Hypothalamus (tissue), 51 donors: ENCODE data around the gene SLC35F2.
"Not testable (repeated sequence)": the region's sequence is repeated elsewhere in the genome, so short reads cannot be mapped to it uniquely, and the experiment has no call there.

Experiments used
- DNase-seq, 51 donors: peaks; one replicate each; lab custom pipeline; 2025; lab: John Stamatoyannopoulos, UW

SLC35F2 gene

GRCh38 chr11:107792049-107792443 is 66.5 kb downstream of the SLC35F2 start:
- no peak for DNase-seq

GRCh38 chr11:107791343-107792048 is 67.1 kb downstream of the SLC35F2 start:
- DNase-seq, result no peak

GRCh38 chr11:107789767-107790166 is 68.8 kb downstream of the SLC35F2 start:
- no peak for DNase-seq

GRCh38 chr11:107787733-107788132 is 70.9 kb downstream of the SLC35F2 start:
- no peak for DNase-seq

- no peak for DNase-seq
These were observed 73.2 kb downstream of the SLC35F2 start for GRCh38 chr11:107785401-107785800.

GRCh38 chr11:107783121-107783520 is 75.5 kb downstream of the SLC35F2 start:
- DNase-seq, result no peak

- no peak for DNase-seq
These were observed 77.8 kb downstream of the SLC35F2 start for GRCh38 chr11:107780775-107781174.

- no peak for DNase-seq
These were observed 78.5 kb downstream of the SLC35F2 start for GRCh38 chr11:107780136-107780535.

- no peak for DNase-seq
These were observed 79.6 kb downstream of the SLC35F2 start for GRCh38 chr11:107778839-107779517.

- no peak for DNase-seq
These were observed 81.5 kb downstream of the SLC35F2 start for GRCh38 chr11:107777110-107777509.

GRCh38 chr11:107776062-107776461 is 82.5 kb downstream of the SLC35F2 start:
- DNase-seq, result no peak

GRCh38 chr11:107770551-107770951 is 88.0 kb downstream of the SLC35F2 start:
- DNase-seq, result no peak

GRCh38 chr11:107769189-107769588 is 89.4 kb downstream of the SLC35F2 start:
- peak in 1 of 51 donors; percentile 11 for DNase-seq

GRCh38 chr11:107758719-107759355 is 99.8 kb downstream of the SLC35F2 start:
- not testable (repeated sequence) for DNase-seq

GRCh38 chr11:107757661-107758060 is 100.9 kb downstream of the SLC35F2 start:
- no peak for DNase-seq

- peak in 15 of 51 donors; percentile 1 to 37 (median 6) for DNase-seq
These were observed 102.0 kb downstream of the SLC35F2 start for GRCh38 chr11:107756553-107756952.

- no peak for DNase-seq
These were observed 105.4 kb downstream of the SLC35F2 start for GRCh38 chr11:107752949-107753822.

- DNase-seq, result no peak
These were observed 106.1 kb downstream of the SLC35F2 start for GRCh38 chr11:107752508-107752907.

GRCh38 chr11:107751082-107751481 is 107.5 kb downstream of the SLC35F2 start:
- DNase-seq, result no peak

GRCh38 chr11:107750313-107750712 is 108.3 kb downstream of the SLC35F2 start:
- no peak for DNase-seq

- no peak for DNase-seq
These were observed 111.0 kb downstream of the SLC35F2 start for GRCh38 chr11:107747622-107748021.
